GM18526 (cell line): ENCODE measurements around the gene PRG3.

Experiments used
- POLR2A ChIP-seq: IDR thresholded peaks from 3 replicates; pipeline ENCODE4 v1.6.1; 2011; ENCODE audit not compliant: insufficient read length; ENCODE audit errors: extremely low read depth

PRG3 gene, protein sequence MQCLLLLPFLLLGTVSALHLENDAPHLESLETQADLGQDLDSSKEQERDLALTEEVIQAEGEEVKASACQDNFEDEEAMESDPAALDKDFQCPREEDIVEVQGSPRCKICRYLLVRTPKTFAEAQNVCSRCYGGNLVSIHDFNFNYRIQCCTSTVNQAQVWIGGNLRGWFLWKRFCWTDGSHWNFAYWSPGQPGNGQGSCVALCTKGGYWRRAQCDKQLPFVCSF

DNA sequence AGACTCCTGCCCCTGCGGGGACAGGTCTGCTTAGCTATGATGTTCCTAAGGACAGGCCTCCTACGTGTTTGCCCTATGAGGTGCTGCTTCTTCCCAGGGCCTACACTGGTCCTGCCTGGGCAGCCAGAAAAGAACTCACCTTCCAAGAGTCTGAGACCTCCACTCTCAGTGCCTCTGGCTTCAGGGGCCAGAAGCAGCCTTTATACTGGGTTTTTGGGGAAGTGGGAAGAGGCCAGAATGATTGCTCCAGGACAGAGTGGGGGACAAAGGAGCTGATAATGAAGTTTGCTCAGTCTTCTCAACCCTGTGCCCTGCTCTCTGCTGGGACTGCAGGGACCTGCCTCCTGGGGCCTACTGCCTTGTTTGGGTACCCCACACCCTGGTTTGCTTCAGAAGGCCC, at the start of gene PRG3:
Gene PRG3, minus strand, starts transcription at position 176 of the 400 bp plus-strand sequence. CDS start 442 bp downstream, outside the sequence.
- TF ChIP-seq POLR2A, result no peak

DNA sequence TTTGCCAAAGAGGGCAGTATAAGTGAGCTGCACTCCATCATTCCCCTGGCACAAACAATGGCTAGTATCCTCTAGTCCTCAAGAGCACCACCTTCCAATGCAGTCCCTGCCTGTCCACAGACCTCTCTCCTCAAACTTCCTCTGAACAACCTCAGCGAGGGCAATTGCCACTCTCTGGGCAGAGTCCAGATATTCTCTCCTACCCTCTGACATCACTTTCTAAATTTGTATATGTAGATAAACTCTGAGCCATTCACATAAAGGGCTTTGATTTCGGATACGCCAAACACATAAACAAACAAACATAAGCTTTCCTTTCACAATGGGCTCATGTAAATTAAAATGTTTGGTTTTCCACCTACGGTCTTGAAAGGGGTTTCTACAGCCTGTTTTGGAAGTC, 49.0 kb upstream of the PRG3 start:
- TF ChIP-seq POLR2A, result no peak

DNA sequence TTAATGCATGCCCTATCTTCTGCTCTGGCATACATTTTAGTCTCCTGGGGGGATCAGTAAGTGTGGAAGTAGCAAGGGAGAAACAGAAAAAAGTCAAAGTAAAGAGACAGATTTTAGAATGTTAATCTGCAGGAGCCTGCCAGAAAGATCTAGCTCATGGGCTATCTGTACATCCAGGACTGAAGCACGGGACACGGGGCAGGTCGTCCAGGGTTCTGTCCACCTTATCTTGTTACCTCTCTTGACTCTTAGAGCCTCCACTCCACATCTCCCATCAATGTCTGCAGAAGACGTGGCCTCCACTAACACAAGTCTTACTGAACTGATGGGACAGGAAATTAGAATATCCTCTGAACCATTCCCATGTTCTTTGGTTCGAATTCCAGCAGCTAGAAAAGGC, 47.7 kb upstream of the PRG3 start:
- TF ChIP-seq POLR2A, result no peak

DNA sequence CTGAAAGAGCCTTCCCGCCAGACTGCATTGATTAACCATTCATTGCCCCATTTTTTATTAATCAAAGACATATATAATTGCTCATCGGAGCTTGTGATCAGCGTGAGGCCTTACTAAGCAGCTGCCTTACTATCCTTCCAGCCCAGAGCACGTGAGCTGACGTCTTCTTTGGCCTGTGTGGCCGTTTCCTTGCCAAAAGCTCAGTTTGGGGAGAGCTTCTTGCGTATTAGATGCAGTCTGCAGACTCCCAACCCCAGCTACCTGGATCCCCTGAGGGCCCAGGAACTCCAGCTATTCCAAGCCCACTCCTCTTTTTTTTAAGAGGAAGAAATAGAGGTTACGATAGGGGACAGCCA, 46.8 kb upstream of the PRG3 start:
- no peak for TF ChIP-seq POLR2A

DNA sequence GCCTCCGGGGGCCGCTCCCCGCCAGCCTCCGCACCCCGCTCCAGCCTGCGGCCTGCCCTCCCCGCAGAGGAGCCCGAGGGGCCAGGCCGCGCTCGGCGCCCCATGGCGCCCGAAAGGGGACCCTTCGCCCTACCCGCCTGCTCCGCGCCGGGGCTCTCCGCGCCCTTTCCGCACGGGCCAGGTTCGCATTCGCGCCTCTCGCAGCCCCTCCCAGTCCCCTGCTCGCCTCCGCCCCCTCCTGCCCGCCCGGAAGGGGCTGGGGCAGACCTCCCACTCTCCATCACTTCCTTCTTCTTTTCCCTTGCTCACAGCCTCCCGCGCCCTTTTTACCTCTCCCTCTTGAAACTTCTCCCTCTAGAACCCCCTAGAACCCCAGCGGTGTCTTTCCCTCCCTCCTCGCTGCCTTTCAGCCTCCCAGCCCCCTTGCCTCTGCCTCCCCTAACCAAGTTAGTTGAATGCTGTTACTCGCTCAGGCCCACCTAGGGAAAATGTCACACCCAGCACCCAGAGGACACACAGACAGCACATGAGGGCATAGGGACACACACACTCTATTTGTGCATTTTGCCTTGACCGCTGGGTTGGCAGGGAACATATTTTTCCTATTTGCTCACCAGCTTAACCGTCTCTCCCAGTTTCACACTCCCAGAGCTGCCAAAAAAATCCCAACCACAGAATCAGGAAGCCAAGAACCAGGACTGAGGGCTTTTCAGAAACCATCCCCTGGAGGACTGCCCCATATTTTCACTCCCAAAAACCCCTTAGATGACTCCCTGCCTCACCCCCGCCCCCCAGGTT, 46.2 kb upstream of the PRG3 start, which contains the start of gene SLC43A3:
Gene SLC43A3, minus strand, starts transcription at position 193 of the 798 bp plus-strand sequence. CDS start 949 bp downstream, outside the sequence.
- TF ChIP-seq POLR2A, result peak; percentile 90

DNA sequence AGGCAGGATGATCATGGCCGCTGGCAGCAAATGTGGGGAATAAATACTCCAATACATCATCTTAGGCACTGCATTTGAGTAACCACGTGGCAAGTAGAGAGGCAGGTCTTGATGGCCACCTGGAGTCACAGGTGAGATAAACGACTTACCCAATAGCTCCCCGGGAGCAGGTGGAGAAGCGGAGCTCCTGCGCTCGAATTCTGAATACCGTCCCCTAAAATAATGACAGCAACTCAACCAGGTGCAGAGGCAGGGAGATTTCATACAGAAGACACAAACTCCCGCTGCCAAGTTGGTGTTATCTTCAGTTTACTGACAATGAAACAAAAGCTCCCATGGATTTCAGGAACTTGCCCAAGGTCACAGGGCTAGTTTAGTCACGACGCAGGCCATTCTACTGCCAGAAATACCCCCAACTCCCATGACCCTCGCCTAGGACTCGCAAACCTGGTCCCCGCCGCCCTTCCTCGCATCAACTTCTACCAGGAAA, 45.5 kb upstream of the PRG3 start:
- no peak for TF ChIP-seq POLR2A

DNA sequence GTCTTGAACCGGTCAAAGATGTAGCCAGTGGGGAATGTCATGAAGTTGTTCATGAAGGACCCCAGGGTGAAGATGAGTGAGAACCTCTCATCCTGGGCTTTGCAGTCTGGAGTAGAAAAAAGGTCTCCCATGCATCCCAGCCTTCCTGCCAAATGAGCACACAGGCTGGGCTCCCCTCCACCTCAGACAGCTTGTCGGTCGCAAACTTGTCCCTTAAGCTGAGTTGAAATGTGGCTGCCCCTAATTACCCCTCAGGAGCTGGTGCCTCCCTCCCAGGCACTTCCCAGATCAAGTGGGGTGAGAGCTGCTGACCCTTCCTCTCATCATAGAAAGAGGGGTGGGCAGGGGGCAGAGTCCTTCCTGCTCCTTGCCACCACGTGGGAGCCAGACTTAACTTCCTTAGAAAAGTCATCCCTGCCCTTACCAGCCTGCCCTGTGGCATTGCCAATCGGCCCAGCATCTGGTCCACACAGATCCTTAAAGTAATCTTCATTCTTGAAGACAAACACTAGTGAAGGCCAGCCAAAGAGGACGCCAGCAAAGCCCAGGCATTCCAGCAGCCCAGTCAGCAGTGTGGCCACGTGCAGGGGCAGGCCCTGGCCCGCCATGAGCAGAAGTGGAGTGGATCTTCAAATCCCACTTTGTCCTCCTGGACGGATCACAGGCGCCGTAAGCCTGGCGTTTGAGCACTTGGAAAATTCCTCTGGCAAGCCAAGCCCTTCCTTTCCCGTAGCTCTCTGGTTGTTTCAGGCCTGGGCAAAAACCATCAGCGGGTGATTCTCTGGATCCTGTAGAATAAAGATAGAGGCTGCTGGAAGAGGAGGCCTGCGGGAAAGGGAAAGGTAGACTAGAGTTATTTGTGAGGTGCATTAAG, 44.9 kb upstream of the PRG3 start:
- TF ChIP-seq POLR2A, result no peak

DNA sequence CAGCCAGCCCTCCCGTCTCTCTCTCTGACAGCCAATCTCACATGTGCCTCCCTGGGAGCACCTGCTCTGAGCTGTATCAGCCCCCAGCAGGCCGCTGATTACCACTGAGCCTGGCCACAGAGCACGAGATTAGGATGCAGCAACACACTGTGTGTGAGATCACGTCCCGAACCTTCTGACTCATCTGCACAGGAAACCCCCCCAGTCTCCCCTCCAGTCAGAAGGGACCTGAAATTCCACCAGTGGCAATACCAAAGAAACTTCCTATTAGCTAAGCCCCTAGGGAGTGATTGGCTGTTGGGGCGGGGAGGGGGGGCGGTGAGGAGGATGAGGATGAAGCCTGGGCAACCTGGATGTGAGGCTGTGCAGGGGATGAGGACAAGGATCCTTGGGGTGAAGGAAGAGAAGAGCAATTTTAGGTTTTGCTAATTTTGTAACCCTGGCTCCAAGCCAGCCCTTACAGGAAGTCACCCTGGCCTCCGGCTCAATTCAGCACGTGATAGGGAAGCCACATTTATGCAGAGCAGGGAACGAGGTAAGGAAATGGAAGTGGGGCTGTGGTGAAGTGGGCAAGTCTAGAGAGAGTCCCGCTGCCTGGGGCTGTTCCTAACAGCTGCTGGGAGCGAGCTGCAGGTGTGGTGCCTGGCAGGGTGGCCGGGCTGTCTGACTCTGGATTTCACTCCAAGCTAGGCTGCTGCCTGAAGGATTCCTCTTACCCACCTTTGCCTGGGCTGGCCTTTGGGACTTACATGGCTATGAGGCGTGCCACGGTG, 44.0 kb upstream of the PRG3 start:
- peak; percentile 58 for TF ChIP-seq POLR2A

DNA sequence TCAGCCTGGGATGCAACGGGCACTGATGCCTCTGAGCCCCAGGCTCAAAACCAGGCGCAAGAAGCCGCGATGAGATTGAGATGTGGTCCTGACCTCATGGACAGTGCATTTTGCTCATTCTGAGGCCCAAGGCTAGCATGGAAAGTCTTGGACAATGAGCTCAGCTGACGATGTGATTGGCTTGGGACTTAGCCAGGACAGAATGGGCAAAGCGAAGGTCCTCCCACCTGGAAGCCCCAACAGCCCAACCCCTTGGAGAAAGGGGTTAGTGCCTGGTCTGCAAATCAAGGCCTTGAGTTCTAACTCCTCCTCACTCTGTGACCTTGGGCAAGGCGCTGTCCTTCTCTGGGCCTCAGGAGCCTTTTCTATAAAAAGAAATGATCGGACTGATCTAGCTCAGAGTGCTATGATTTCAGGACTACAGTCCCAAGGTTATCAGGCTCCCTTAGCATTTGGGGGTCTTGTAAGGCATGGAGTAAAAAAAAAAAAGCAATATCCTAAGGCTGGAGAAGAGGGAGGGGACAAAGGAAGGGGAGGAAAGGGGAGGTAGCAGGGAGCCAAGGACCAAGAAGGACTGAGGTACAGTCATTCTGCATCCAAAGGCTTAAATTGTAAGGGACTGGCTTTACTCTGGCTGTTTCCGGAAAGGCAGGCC, 43.3 kb upstream of the PRG3 start:
- TF ChIP-seq POLR2A, result no peak

DNA sequence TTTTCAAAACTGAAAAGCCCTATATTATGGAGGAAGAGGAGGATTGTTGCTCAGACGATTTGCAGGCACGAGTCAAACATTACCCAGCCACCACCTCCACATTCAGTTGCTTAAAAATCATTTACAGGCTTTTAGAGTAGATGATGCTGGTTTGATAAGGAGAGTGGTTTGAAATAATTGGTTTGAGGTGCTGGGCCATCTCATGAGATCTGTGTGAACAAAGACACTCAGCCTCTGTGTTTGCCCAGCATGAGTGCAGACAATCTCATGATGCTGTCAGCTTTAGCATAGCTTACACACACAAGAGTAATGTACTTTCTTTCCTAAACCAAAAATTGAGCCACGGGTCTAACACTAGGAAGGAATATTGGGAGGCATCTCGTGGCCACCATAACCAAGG, 41.7 kb upstream of the PRG3 start:
- TF ChIP-seq POLR2A, result no peak

DNA sequence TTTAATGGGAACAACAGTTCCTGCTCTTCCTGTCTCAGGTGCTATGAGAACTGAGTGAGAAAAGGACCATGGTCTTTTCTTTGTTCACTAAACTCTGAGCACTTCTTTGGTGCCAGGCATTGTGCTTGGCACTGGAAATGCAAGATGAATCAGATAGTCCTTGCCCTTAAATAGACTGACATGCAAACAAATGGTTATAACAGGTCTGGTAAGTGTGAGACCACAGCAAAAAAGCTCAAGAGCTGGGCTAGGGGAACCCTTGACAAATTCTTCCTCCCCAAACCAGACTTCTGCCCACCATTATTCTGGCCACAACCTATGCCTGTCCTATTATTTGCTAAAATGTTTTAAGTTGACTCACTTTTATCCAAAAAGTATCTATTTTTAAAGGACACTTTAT, 40.9 kb upstream of the PRG3 start:
- TF ChIP-seq POLR2A, result no peak

DNA sequence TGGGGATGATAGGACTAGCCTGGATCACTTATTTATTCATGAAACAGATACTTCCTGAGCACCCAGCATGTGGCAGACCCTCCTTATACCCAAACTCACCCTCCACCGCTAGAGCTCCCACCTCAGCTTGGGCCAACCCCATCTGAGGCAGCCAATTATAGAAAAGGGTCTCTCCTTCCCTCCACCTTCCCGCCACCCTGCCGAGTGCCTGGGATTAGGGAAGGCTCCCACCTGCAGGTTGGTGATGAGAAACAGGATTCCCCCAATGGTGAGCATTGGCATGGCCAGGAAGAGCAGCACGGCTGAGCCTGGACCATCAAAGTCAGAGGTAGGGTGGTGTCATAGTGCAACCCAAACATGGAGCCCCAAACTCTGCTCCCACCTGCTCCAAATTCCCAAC, 40.1 kb upstream of the PRG3 start:
- no peak for TF ChIP-seq POLR2A

DNA sequence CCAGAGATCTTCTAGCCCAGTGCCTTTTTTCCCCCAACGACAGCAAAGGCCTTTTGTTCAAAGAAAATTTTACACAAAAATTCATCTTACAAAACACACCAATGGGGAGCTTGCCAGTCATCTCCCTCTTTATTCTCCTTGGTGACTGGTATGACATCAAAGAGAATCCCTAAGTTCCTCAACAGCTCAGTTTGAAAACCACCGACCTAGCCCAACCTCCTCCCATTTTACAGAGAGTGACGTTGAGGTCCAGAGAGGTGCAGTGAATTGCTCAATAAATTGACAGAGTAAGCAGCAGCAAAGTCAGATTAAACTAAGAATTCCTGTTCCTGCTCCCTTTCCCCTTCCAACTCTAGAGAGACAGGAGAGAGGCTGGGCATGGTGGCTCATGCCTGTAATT, 38.2 kb upstream of the PRG3 start:
- no peak for TF ChIP-seq POLR2A

DNA sequence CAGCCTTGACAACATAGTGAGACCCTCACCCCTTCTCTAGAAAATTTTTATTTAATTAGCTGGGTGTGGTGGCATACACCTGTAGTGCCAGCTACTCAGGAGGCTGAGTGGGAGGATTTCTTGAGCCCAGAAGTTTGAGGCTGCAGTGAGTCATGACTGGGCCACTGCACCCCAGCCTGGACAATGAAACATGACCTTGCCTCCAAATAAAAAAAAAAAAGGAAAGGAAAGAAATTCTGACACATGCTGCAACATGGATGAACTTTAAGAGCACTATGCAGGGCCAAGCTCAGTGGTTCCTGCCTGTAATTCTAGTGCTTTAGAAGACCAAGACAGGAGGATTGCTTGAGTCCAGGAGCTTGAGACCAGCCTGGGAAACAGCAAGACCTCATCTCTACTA, 37.2 kb upstream of the PRG3 start:
- no peak for TF ChIP-seq POLR2A
